OCI-LY1 (cell line): ENCODE results near the gene NPAS3.

Experiments
- CTCF ChIP-seq: fragments of 200-600 bp; sonication (generic), shearing (Covaris generic); IDR thresholded peaks from 2 replicates; pipeline ENCODE4 v1.5.1; 2017; ENCODE audit warnings: mild to moderate bottlenecking, antibody characterized with exemption, low read length, moderate library complexity, mixed read lengths
- EZH2 ChIP-seq: fragments of 200-600 bp; sonication (generic), shearing (Covaris generic); IDR thresholded peaks from 2 replicates; pipeline ENCODE4 v1.8.0; 2017; ENCODE audit warnings: borderline replicate concordance, mixed run types, mild to moderate bottlenecking, antibody characterized with exemption, low read length, moderate library complexity, mixed read lengths

- TF ChIP-seq CTCF = no peak
- no peak for TF ChIP-seq EZH2
Measured at GRCh38 chr14:33035416-33036194, 96.9 kb downstream of the NPAS3 start.
